OCI-M1 (cell line): ENCODE results near the gene SLC2A9.

Source experiments
- DNase-seq: peaks from one replicate; lab custom pipeline; 2025; lab: John Stamatoyannopoulos, UW

SLC2A9 gene

GRCh38 chr4:10019521-10020051 is 1.7 kb downstream of the SLC2A9 start:
- no peak for DNase-seq

- DNase-seq: peak; percentile 96
These were observed 2.4 kb downstream of the SLC2A9 start for GRCh38 chr4:10018818-10019461.

GRCh38 chr4:10017037-10017893 is 4.0 kb downstream of the SLC2A9 start:
- no peak for DNase-seq

- DNase-seq: no peak
These were observed 5.1 kb downstream of the SLC2A9 start for GRCh38 chr4:10016169-10016568.

GRCh38 chr4:10015140-10015753 is 6.0 kb downstream of the SLC2A9 start:
- DNase-seq: peak; percentile 76

GRCh38 chr4:10013722-10014121 is 7.6 kb downstream of the SLC2A9 start:
- peak; percentile 77 for DNase-seq

GRCh38 chr4:10011885-10012284 is 9.4 kb downstream of the SLC2A9 start:
- DNase-seq: peak; percentile 94

- DNase-seq: no peak
These were observed 10.0 kb downstream of the SLC2A9 start for GRCh38 chr4:10011277-10011676.

GRCh38 chr4:10009861-10010500 is 11.3 kb downstream of the SLC2A9 start:
- peak; percentile 70 for DNase-seq

GRCh38 chr4:10008609-10009005 is 12.7 kb downstream of the SLC2A9 start:
- peak; percentile 36 for DNase-seq

GRCh38 chr4:10007793-10008608 is 13.3 kb downstream of the SLC2A9 start:
- DNase-seq: no peak

GRCh38 chr4:10007436-10007740 is 13.9 kb downstream of the SLC2A9 start:
- no peak for DNase-seq

- DNase-seq: no peak
These were observed 14.5 kb downstream of the SLC2A9 start for GRCh38 chr4:10006601-10007435.

- DNase-seq: peak; percentile 51
These were observed 15.1 kb downstream of the SLC2A9 start for GRCh38 chr4:10006231-10006600.

- no peak for DNase-seq
These were observed 15.7 kb downstream of the SLC2A9 start for GRCh38 chr4:10005632-10006031.

- DNase-seq: no peak
These were observed 17.6 kb downstream of the SLC2A9 start for GRCh38 chr4:10003666-10004065.

GRCh38 chr4:10002278-10002677 is 19.0 kb downstream of the SLC2A9 start:
- no peak for DNase-seq

- DNase-seq: no peak
These were observed 19.5 kb downstream of the SLC2A9 start for GRCh38 chr4:10001757-10002156.

- no peak for DNase-seq
These were observed 21.2 kb downstream of the SLC2A9 start for GRCh38 chr4:9999956-10000561.

- no peak for DNase-seq
These were observed 23.4 kb downstream of the SLC2A9 start for GRCh38 chr4:9997886-9998285.
